Globus pallidus (tissue), 1 donor: ENCODE measurements around the gene MAGI1.
A peak's percentile ranks its signal among the peaks of the same experiment; 100 is the strongest.

Experiments
- DNase-seq: peaks from one replicate; pipeline ENCODE4 v3.0.0-alpha.2; 2015; ENCODE audit warnings: low spot score

The MAGI1 gene

GRCh38 chr3:65831733-65832425 lies 206.8 kb downstream of the MAGI1 start:
- DNase-seq = no peak

GRCh38 chr3:65830948-65831732 lies 207.6 kb downstream of the MAGI1 start:
- DNase-seq = peak; percentile 84

GRCh38 chr3:65829228-65829627 lies 209.5 kb downstream of the MAGI1 start:
- DNase-seq = no peak

GRCh38 chr3:65828706-65829105 lies 210.0 kb downstream of the MAGI1 start:
- no peak for DNase-seq

- no peak for DNase-seq
Observed at GRCh38 chr3:65827076-65827475, 211.6 kb downstream of the MAGI1 start.

GRCh38 chr3:65824166-65824565 lies 214.6 kb downstream of the MAGI1 start:
- no peak for DNase-seq

- no peak for DNase-seq
Observed at GRCh38 chr3:65820600-65820999, 218.1 kb downstream of the MAGI1 start.

- DNase-seq = no peak
Observed at GRCh38 chr3:65819896-65820295, 218.8 kb downstream of the MAGI1 start.

- no peak for DNase-seq
Observed at GRCh38 chr3:65817553-65818126, 221.1 kb downstream of the MAGI1 start.

- DNase-seq = no peak
Observed at GRCh38 chr3:65816208-65816607, 222.5 kb downstream of the MAGI1 start.

GRCh38 chr3:65814845-65815578 lies 223.7 kb downstream of the MAGI1 start:
- no peak for DNase-seq

GRCh38 chr3:65811892-65812291 lies 226.8 kb downstream of the MAGI1 start:
- DNase-seq = no peak

GRCh38 chr3:65811086-65811761 lies 227.5 kb downstream of the MAGI1 start:
- DNase-seq = peak; percentile 49

GRCh38 chr3:65810302-65810701 lies 228.4 kb downstream of the MAGI1 start:
- DNase-seq = no peak

GRCh38 chr3:65809641-65810150 lies 229.0 kb downstream of the MAGI1 start:
- no peak for DNase-seq

GRCh38 chr3:65808824-65809223 lies 229.9 kb downstream of the MAGI1 start:
- DNase-seq = no peak

- no peak for DNase-seq
Observed at GRCh38 chr3:65808407-65808806, 230.3 kb downstream of the MAGI1 start.

GRCh38 chr3:65807225-65807624 lies 231.5 kb downstream of the MAGI1 start:
- no peak for DNase-seq

- no peak for DNase-seq
Observed at GRCh38 chr3:65806600-65806999, 232.1 kb downstream of the MAGI1 start.

- DNase-seq = no peak
Observed at GRCh38 chr3:65796676-65797075, 242.0 kb downstream of the MAGI1 start.

GRCh38 chr3:65795166-65795565 lies 243.6 kb downstream of the MAGI1 start:
- DNase-seq = no peak
